ENCODE results near the gene HYPK.
"Not testable (repeated sequence)": the region's sequence is repeated elsewhere in the genome, so short reads cannot be mapped to it uniquely, and the experiment has no call there.

Gene HYPK

GRCh38 chr15:43832485-43832884, 32.1 kb downstream of the HYPK start:
- in situ Hi-C loops (cut with MboI; ENCODE audit: low sequenced_read_pairs) = not testable (repeated sequence)

GRCh38 chr15:43845421-43845820, 45.0 kb downstream of the HYPK start:
- in situ Hi-C loops (cut with MboI; ENCODE audit: low sequenced_read_pairs) = no loop called here

DNA sequence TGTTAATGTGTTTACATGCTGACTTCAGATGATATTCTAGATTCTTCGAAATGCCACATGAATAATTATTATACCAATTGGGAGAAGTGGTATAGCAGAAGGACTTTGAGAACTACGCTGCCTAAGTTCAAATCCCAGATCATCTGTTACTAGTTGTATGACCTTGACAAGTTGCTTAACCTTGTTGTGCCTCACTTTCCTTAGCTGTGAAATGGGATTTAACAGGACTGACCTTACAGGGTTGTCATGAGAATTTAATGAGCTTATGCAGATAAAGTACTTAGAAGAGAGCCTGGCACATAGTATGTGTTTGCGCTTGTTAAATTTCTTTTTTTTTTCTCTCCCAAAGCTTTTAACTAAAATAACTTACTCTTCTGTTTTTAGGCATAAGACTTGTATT, 50.9 kb downstream of the HYPK start:
- in situ Hi-C loops (cut with MboI; ENCODE audit: low sequenced_read_pairs) = no loop called here

GRCh38 chr15:43852607-43853006, 52.2 kb downstream of the HYPK start:
- in situ Hi-C loops (cut with MboI; ENCODE audit: low sequenced_read_pairs) = no loop called here
